Activated gamma-delta T cell (primary cell): Measurements from ENCODE around the gene CCNY.

Experiments
- DNase-seq: peaks from one replicate; lab custom pipeline; 2025; lab: John Stamatoyannopoulos, UW

The CCNY gene

GRCh38 chr10:35558276-35558675, 222.0 kb downstream of the CCNY start:
- DNase-seq: no peak

GRCh38 chr10:35559416-35559815, 223.1 kb downstream of the CCNY start:
- DNase-seq: no peak

GRCh38 chr10:35561715-35562114, 225.4 kb downstream of the CCNY start:
- no peak for DNase-seq

- no peak for DNase-seq
Observed at GRCh38 chr10:35562427-35562826, 226.1 kb downstream of the CCNY start.

GRCh38 chr10:35563261-35563891, 227.1 kb downstream of the CCNY start:
- no peak for DNase-seq

- no peak for DNase-seq
Observed at GRCh38 chr10:35564341-35564968, 228.1 kb downstream of the CCNY start.

- no peak for DNase-seq
Observed at GRCh38 chr10:35565602-35566081, 229.3 kb downstream of the CCNY start.

- DNase-seq: no peak
Observed at GRCh38 chr10:35567951-35568350, 231.6 kb downstream of the CCNY start.

GRCh38 chr10:35568483-35569015, 232.2 kb downstream of the CCNY start:
- DNase-seq: no peak

GRCh38 chr10:35569111-35569707, 232.9 kb downstream of the CCNY start:
- no peak for DNase-seq

- no peak for DNase-seq
Observed at GRCh38 chr10:35569836-35570235, 233.5 kb downstream of the CCNY start.

GRCh38 chr10:35570397-35570796, 234.1 kb downstream of the CCNY start:
- DNase-seq: no peak

- no peak for DNase-seq
Observed at GRCh38 chr10:35572583-35572982, 236.3 kb downstream of the CCNY start.

- DNase-seq: no peak
Observed at GRCh38 chr10:35573796-35574195, 237.5 kb downstream of the CCNY start.

- DNase-seq: no peak
Observed at GRCh38 chr10:35574924-35575352, 238.6 kb downstream of the CCNY start.

GRCh38 chr10:35575640-35576039, 239.3 kb downstream of the CCNY start:
- no peak for DNase-seq

GRCh38 chr10:35576730-35577129, 240.4 kb downstream of the CCNY start:
- DNase-seq: no peak

GRCh38 chr10:35577926-35578617, 241.8 kb downstream of the CCNY start:
- no peak for DNase-seq

GRCh38 chr10:35578618-35578956, 242.3 kb downstream of the CCNY start:
- no peak for DNase-seq

- DNase-seq: no peak
Observed at GRCh38 chr10:35579116-35579515, 242.8 kb downstream of the CCNY start.

- no peak for DNase-seq
Observed at GRCh38 chr10:35579726-35580422, 243.6 kb downstream of the CCNY start.

- no peak for DNase-seq
Observed at GRCh38 chr10:35580423-35580770, 244.1 kb downstream of the CCNY start.
